Upper lobe of left lung (tissue), 6 donors: ENCODE measurements around the gene ATF7. TPM values are rescaled to one million over a fixed set of nuclear protein-coding genes. Genes with fewer than 3 reads are reported as not detected.
A peak's percentile ranks its signal among the peaks of the same experiment; 100 is the strongest.

ENCODE experiments used
- ATAC-seq, 2 donors: fragments of 200-7000 bp; cut with Tn5 transposase; one replicate each; pipeline ENCODE4 v1.9.1; 2022; ENCODE audit warnings: mild to moderate bottlenecking in 2 of 2, moderate library complexity in 2 of 2; ENCODE audit not compliant: low FRiP score in 2 of 2
- DNase-seq, 2 donors: peaks; one replicate each; pipeline ENCODE4 v3.0.0-alpha.2; 2019 to 2020
- H3K27ac ChIP-seq, 4 donors: fragments of 200-600 bp; sonication (generic); one replicate each; pipeline ENCODE4 v1.5.1; 2016 to 2019
- H3K27me3 ChIP-seq, 4 donors: fragments of 200-600 bp; sonication (generic); one replicate each; pipeline ENCODE4 v1.5.1; 2017 to 2019
- H3K36me3 ChIP-seq, 4 donors: fragments of 200-600 bp; sonication (generic); one replicate each; pipeline ENCODE4 v1.5.1; 2016 to 2019
- H3K4me1 ChIP-seq, 4 donors: fragments of 200-600 bp; sonication (generic); one replicate each; pipeline ENCODE4 v1.5.1; 2018 to 2019
- H3K4me3 ChIP-seq, 4 donors: fragments of 200-600 bp; sonication (generic); one replicate each; pipeline ENCODE4 v1.5.1; 2017 to 2019; ENCODE audit warnings: mild to moderate bottlenecking in 2 of 4, moderate library complexity in 1 of 4
- H3K9me3 ChIP-seq, 4 donors: fragments of 200-600 bp; sonication (generic); one replicate each; pipeline ENCODE4 v1.5.1; 2018 to 2019
- EP300 ChIP-seq, 4 donors: sonication (generic); formaldehyde crosslinking; IDR thresholded peaks; one replicate each; pipeline ENCODE4 v1.5.1; 2017; ENCODE audit warnings: antibody characterized with exemption in 4 of 4, control low read depth in 2 of 4
- POLR2A ChIP-seq, 4 donors: fragments of 450-650 bp; IDR thresholded peaks; one replicate each; pipeline ENCODE4 v1.5.1; 2016 to 2017; ENCODE audit warnings: antibody characterized with exemption in 4 of 4, mild to moderate bottlenecking in 2 of 4
- POLR2AphosphoS5 ChIP-seq, 2 donors: sonication (generic); formaldehyde crosslinking; IDR thresholded peaks; one replicate each; pipeline ENCODE4 v1.5.1; 2017; ENCODE audit warnings: antibody characterized with exemption in 2 of 2
- WGBS, 2 donors: methylation state at CpG; one replicate each; pipeline ENCODE4 v1.1.5; 2017 to 2018; 5-methylcytosine and 5-hydroxymethylcytosine counted together
- total RNA-seq, 6 donors: library from RNA; depleted of rRNA in 4 of 6; stranded (reverse); fragments of >200 nt in 4 of 6; gene quantifications; one replicate each; pipeline versions ENCODE4 v1.1.0 to v1.2.1, GENCODE V29; 2016 to 2021
- TF ChIP-seq, protein P1 (sequence below), 6 experiments: fragments of 450-650 bp in 4 of 6; fragments of 200-600 bp in 2 of 6; sonication (generic) in 2 of 6; IDR thresholded peaks; one replicate each; pipeline ENCODE4 v1.5.1; 2016 to 2019; ENCODE audit warnings: antibody characterized with exemption in 6 of 6
- donor health status: DM: no; HTN: no; CAD: no; lungs with moderate emphysema.
- donor health status: DM: no; HTN: yes; CAD: no; lungs with severe emphysema.

Gene ATF7
- total RNA-seq = 10 to 100 TPM; 23.4 to 48.9 (median 41.2) TPM

DNA sequence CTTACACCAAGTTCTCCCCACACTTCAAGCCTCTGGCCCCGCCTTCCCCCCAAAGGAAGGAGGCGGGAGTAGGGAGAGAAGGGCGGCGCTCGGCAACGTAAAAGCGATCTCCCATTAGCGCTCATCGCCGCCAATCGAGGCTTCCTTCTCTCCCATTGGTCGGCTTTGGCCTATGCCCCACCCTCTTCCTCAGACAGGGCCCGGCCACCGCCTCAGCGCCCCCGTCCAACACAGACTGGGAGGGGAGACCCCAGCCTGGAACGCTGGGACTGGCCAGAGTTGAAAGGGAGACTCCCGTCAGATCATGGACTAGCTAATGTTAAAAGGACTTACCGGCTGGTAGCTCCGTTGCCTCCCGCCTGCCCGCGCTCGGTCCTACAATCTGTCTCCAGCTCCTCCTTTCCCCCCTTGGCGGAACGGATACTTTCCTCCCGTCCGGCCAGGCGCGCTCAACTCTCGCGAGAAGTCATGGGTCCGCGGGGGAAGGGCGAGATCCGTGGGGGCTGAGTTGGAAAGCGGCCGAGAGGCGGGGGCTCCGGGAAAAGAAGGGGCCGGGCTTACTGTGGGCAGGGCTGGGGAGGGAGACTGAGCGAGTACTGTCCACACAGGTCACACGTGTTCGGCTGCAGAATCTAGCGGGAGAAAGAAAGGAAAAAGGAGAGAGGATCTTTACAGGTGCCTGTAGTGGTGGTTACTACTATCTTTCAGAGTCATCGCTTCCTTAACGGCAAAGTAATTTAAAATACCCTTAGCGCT lies at the start of gene ATF7:
Gene ATF7, minus strand, starts transcription at position 437 of the 756 bp plus-strand sequence. CDS start 25,382 bp downstream, outside the sequence.
- Histone ChIP-seq H3K36me3 (no peaks in the 10 kb centered on the region), H3K4me1 (peaks cover 27 to 52% (median 36%) of the 10 kb centered on the region in 4 donors), H3K27ac (peak within 1 kb of the TSS; percentile 87 to 98 (median 94)), H3K27me3 (no peaks in the 10 kb centered on the region), H3K9me3 (no peaks in the 10 kb centered on the region), H3K4me3 (peak within 1 kb of the TSS; percentile 54 to 68 (median 66))
- DNase-seq = peak; percentile 96 to 98
- 0% methylated on average over 38 to 45 of the region's 48 CpGs for WGBS, 2 donors
- ATAC-seq = peak; percentile 99 to 100
- peak; percentile 72 to 78 for TF ChIP-seq POLR2AphosphoS5 (IDR thresholded peaks at IDR 0.05)
- TF ChIP-seq EP300 (IDR thresholded peaks at IDR 0.05) = no peak
- TF ChIP-seq, protein P1, sequence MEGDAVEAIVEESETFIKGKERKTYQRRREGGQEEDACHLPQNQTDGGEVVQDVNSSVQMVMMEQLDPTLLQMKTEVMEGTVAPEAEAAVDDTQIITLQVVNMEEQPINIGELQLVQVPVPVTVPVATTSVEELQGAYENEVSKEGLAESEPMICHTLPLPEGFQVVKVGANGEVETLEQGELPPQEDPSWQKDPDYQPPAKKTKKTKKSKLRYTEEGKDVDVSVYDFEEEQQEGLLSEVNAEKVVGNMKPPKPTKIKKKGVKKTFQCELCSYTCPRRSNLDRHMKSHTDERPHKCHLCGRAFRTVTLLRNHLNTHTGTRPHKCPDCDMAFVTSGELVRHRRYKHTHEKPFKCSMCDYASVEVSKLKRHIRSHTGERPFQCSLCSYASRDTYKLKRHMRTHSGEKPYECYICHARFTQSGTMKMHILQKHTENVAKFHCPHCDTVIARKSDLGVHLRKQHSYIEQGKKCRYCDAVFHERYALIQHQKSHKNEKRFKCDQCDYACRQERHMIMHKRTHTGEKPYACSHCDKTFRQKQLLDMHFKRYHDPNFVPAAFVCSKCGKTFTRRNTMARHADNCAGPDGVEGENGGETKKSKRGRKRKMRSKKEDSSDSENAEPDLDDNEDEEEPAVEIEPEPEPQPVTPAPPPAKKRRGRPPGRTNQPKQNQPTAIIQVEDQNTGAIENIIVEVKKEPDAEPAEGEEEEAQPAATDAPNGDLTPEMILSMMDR (IDR thresholded peaks at IDR 0.05) = peak in 1 of 6 experiments; percentile 24
- peak in 2 of 4 donors; percentile 0 to 88 for TF ChIP-seq POLR2A (IDR thresholded peaks at IDR 0.05)

DNA sequence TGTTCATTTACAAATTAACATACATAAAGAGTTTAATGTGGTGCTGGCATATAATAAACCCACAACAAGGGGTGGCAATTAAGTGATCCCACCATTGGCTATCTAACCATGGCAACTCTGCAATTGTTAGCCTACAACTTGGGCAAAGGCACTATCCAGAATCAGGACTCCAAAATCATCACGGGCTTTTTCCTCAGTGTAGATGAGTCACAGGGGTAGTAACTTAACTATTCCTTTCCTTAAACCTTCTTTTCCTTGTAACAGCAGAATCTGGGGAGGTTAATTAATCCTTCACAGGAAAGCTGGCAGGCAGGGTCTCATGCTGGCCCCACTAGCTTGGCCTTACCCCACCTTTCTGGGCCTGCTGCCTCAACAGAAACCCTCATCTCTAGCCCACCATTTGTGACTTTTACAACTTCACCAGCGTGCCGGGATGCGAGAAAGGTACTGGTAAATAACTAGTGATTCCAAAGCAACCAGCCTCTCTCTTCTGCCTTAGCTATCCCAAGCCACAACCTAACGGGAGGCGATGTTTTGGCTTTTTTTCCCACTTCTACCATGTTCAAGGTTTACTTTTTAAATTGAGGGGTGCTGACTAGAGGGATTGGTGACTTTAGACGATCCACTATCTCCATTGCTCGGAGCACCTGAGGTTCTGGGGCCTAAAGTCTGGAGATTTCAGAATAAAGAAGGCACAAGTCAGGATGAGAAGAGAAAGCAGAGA lies 49.0 kb upstream of the ATF7 start:
- ATAC-seq (no peak), DNase-seq (no peak)
- 32 to 43% methylated on average over 8 of the region's 8 CpGs for WGBS, 2 donors
- no peaks in the 10 kb centered on the region for H3K27me3 ChIP-seq
- TF ChIP-seq POLR2AphosphoS5 (IDR thresholded peaks at IDR 0.05) (no peak), EP300 (IDR thresholded peaks at IDR 0.05) (no peak), POLR2A (IDR thresholded peaks at IDR 0.05) (no peak)
- TF ChIP-seq, protein P1 (IDR thresholded peaks at IDR 0.05) = no peak
- peak overlapping the region; percentile 63 to 87 (median 75) for H3K4me3 ChIP-seq
- peaks cover 3 to 33% (median 15%) of the 10 kb centered on the region in 4 donors for H3K36me3 ChIP-seq
- H3K27ac ChIP-seq = peak overlapping the region; percentile 89 to 95 (median 92)
- H3K4me1 ChIP-seq = peaks cover 18 to 44% (median 24%) of the 10 kb centered on the region in 4 donors
- H3K9me3 ChIP-seq = no peaks in the 10 kb centered on the region

DNA sequence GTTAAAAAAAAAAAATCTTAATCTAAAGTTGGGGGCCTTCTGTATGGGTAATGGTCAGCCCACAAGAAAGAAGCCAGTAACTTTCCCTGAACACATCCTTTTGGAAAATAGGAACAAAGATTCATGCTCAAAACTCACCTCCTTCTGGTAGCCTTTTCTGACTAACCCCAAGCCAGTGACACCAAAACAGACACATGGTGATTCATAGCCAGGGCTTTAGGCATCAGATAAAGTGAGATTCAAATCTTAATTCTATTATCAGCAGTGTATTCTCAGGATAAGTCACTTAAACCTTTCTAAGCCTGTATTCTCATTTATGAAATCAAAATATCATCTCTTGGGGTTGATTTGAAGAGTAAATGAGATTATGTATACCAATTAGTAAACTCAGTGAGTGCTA lies 44.8 kb upstream of the ATF7 start:
- no peak for TF ChIP-seq EP300 (IDR thresholded peaks at IDR 0.05)
- peaks cover 26 to 74% (median 55%) of the 10 kb centered on the region in 4 donors for H3K36me3 ChIP-seq
- no peak overlapping the region for H3K27ac ChIP-seq
- DNase-seq (no peak), ATAC-seq (no peak)
- no peaks in the 10 kb centered on the region for H3K27me3 ChIP-seq
- H3K4me1 ChIP-seq = peaks cover 8 to 31% (median 10%) of the 10 kb centered on the region in 4 donors
- no peaks in the 10 kb centered on the region for H3K9me3 ChIP-seq
- H3K4me3 ChIP-seq = no peak overlapping the region

DNA sequence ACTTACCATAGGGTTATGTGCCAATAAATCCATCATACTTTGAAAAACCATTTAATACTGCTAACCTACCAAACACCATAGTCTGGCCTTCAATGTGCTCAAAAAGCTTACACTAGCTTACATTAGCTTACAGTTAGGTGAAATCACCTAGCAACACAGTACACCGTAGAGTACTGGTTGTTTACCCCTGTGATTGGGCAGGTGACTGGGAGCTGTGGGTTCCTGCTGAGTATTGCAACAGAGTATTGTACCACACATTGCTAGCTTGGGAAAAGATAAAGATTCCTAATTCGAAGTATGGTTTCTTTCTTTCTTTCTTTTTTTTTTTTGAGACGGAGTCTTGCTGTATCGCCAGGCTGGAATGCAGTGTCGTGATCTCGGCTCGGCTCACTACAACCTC lies 44.1 kb upstream of the ATF7 start:
- ATAC-seq (no peak), DNase-seq (no peak)
- H3K27me3 ChIP-seq = no peaks in the 10 kb centered on the region
- peaks cover 29 to 81% (median 61%) of the 10 kb centered on the region in 4 donors for H3K36me3 ChIP-seq
- 91 to 94% methylated on average over 7 of the region's 7 CpGs for WGBS, 2 donors
- TF ChIP-seq, protein P1 (IDR thresholded peaks at IDR 0.05) = no peak
- TF ChIP-seq POLR2A (IDR thresholded peaks at IDR 0.05) = no peak
- no peak for TF ChIP-seq EP300 (IDR thresholded peaks at IDR 0.05)
- TF ChIP-seq POLR2AphosphoS5 (IDR thresholded peaks at IDR 0.05) = no peak
- no peak overlapping the region for H3K27ac ChIP-seq
- H3K4me3 ChIP-seq = no peak overlapping the region
- H3K9me3 ChIP-seq = no peaks in the 10 kb centered on the region
- peaks cover 8 to 29% (median 10%) of the 10 kb centered on the region in 4 donors for H3K4me1 ChIP-seq

DNA sequence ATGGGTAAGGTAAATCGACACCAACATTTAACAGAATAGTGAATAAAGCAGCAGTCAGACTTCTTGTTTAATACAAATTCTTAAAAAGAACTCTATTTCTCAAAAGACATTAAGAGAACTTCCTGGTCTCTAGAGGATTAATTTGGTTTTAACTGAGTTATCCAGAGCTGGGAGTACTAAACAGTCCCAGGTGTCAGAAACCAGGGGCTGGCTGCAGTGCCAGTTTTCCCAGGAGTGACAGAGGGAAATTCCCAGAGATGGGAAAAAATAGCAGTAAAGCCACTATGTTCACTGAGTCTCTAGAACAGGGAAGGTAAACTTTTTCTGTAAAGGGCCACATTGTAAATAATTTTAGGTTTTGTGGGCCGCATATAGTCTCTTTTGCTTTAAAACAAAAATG lies 40.9 kb upstream of the ATF7 start:
- H3K4me3 ChIP-seq = no peak overlapping the region
- H3K27ac ChIP-seq = no peak overlapping the region
- H3K4me1 ChIP-seq = peaks cover 0 to 13% (median 0%) of the 10 kb centered on the region in 4 donors
- H3K9me3 ChIP-seq = no peaks in the 10 kb centered on the region
- TF ChIP-seq POLR2AphosphoS5 (IDR thresholded peaks at IDR 0.05) (no peak), EP300 (IDR thresholded peaks at IDR 0.05) (no peak), POLR2A (IDR thresholded peaks at IDR 0.05) (no peak)
- TF ChIP-seq, protein P1 (IDR thresholded peaks at IDR 0.05) = no peak
- no peaks in the 10 kb centered on the region for H3K27me3 ChIP-seq
- no peak for DNase-seq
- peaks cover 29 to 93% (median 83%) of the 10 kb centered on the region in 4 donors for H3K36me3 ChIP-seq
- 96 to 98% methylated on average over 2 of the region's 2 CpGs for WGBS, 2 donors
- no peak for ATAC-seq
